Kasumi-1 (cell line): Measurements from ENCODE around the gene CALN1.
"Not testable (repeated sequence)": the region's sequence is repeated elsewhere in the genome, so short reads cannot be mapped to it uniquely, and the experiment has no call there.

Experiments used
- DNase-seq, 2 experiments: peaks; one replicate each; lab custom pipeline; 2025; lab: John Stamatoyannopoulos, UW

The CALN1 gene

GRCh38 chr7:71867626-71868025 lies 544.5 kb downstream of the CALN1 start:
- no peak for DNase-seq

- no peak for DNase-seq
Observed at GRCh38 chr7:71865172-71865571, 547.0 kb downstream of the CALN1 start.

- DNase-seq: no peak
Observed at GRCh38 chr7:71864130-71864529, 548.0 kb downstream of the CALN1 start.

- no peak for DNase-seq
Observed at GRCh38 chr7:71860572-71860971, 551.6 kb downstream of the CALN1 start.

DNA sequence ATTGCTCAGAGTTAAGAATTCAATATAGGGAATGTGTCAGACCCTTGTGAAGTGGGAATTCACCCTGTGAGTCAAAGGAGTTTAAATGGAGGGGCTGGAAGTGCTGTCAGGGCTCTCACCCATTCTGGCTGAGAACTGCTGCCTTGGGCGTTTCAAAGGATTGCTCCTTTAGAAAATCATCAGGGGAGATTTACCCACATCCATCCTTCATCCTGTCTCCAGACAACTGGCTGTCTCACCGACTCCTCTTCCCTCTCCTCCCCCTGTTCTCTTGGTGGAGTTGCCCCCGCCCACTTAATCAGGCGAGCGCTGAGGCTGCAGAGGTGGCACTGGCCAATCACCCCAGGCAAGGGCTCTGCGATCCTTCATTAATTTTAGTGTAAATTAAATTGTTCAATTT lies 554.8 kb downstream of the CALN1 start:
- no peak for DNase-seq

- no peak for DNase-seq
Observed at GRCh38 chr7:71854546-71855397, 557.4 kb downstream of the CALN1 start.

DNA sequence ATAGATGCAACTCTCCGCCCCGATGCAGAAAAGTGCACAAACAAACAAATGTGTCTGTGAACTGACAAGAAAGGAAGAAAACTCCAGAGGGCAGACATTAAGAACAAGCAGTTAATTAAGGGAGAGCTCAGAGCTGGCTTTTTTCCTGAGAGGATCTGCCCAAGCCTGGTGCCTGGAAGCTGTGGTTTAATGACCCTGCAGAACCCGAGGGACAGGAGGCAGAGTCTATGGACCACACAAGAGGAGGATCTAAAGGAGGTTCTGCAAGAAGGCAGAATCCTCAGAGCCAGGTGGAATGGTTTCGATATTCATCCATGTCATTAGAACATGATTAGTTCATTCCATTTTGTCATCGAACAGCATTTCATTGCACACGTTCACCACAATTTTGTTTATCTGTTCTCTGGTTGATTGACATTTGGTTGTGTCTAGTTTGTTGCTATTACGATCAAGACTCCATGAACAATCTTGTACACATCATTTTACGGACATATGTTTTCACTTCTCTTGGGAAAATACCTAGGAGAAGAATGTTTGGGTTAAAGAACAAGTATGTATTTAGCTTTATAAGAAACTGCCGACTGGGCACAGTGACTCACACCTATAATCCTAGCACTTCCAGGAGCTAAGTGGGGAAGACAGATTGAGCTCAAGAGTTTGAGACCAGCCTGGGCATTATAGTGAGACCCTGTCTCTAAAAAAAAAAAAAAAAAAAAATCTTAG lies 560.2 kb downstream of the CALN1 start:
- no peak for DNase-seq

DNA sequence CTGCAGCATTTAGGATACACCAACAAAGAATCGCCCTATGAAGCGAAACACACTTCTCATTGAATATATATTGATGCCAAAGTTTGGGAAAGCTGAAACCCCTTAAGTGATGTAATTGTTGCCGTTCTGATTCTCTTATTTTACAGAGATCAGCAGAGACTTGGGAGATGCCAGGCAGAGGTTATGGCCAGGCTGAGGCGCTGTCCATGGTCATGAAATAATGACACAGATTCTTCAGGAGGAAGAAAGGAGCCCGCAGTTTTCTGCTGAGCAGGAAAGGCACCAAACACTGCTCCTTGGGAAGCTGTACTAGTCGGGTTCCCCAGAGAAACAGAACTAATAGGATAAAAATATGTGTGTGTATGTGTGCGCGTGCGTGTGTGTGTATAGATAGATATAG lies 566.0 kb downstream of the CALN1 start:
- no peak for DNase-seq

- DNase-seq: peak in 1 of 2 experiments; percentile 1
Observed at GRCh38 chr7:71843676-71844075, 568.5 kb downstream of the CALN1 start.

- DNase-seq: no peak
Observed at GRCh38 chr7:71842786-71843185, 569.4 kb downstream of the CALN1 start.

DNA sequence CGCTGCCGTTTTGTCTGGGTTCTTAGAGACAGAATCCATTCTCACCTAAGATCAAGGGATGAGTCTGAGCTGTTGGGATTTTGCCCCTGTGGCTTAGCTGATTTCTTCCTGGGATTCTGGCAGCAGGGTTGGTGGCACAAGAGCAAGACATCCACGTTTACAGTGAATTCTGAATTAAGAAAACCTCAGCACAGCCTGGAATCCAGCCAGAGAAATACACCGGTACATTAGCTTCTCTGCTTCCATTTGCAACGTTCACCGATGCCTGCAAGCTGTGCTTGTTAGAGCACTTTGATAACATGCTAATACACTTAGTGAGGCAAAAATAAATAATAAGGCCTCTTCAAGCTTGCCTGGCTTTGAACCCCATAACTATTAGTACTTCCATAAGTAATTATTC lies 569.8 kb downstream of the CALN1 start:
- DNase-seq: no peak

- no peak for DNase-seq
Observed at GRCh38 chr7:71835056-71835455, 577.1 kb downstream of the CALN1 start.

GRCh38 chr7:71829515-71829914 lies 582.6 kb downstream of the CALN1 start:
- DNase-seq: no peak

DNA sequence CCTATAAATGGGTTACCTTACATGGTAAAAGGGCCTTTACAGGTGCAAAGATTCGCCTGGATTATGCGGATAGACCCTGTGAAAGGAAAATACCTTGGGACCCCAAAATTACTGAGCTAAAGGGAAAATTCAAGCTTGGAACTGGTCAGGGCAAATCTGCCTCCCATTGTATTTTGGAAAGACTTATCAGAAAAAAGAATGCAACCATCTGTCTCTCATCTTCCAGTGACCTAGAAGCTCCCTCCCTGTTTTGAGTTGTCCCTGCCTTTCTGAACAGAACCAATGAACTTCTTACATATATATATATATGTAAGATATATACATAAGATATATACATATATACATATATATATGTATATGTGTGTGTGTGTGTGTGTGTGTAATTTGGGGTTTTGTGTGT lies 583.8 kb downstream of the CALN1 start:
- DNase-seq: no peak

- DNase-seq: no peak
Observed at GRCh38 chr7:71826141-71826540, 586.0 kb downstream of the CALN1 start.

- no peak for DNase-seq
Observed at GRCh38 chr7:71824006-71824760, 588.0 kb downstream of the CALN1 start.

DNA sequence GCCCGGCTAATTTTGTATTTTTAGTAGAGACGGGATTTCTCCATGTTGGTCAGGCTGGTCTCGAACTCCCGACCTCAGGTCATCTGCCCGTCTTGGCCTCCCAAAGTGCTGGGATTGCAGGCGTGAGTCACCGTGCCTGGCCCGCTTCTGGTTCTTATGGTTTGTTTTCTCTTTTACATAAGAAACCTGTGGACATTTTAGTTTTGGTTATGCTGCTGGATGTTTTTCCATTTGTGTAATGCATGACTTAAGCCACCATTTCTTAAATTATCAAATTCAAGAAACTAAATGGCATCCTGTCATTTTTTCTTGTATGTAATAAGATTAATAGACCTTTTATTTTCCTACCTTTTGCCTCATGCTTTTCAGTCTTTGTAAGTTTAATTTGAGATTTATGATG lies 589.7 kb downstream of the CALN1 start:
- not testable (repeated sequence) for DNase-seq

- DNase-seq: no peak
Observed at GRCh38 chr7:71817916-71818315, 594.2 kb downstream of the CALN1 start.

DNA sequence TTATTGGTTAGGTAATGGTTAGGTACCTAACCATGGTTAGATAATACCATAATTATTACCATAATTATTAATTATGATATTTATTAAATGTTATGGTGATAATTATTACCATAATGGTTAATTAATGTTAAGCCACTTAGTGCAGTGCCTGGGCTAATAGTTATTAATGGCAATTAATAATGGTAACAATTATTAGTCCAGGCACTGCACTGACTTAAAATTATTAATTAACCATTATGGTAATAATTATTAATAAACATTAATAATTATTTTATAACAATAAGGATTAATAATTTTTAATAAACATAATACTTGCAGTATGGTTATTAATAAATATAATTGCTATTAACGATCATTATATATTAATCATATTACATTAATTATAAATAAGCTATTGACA lies 604.0 kb downstream of the CALN1 start:
- no peak for DNase-seq

- no peak for DNase-seq
Observed at GRCh38 chr7:71804256-71804655, 607.9 kb downstream of the CALN1 start.

GRCh38 chr7:71801976-71802375 lies 610.2 kb downstream of the CALN1 start:
- no peak for DNase-seq

DNA sequence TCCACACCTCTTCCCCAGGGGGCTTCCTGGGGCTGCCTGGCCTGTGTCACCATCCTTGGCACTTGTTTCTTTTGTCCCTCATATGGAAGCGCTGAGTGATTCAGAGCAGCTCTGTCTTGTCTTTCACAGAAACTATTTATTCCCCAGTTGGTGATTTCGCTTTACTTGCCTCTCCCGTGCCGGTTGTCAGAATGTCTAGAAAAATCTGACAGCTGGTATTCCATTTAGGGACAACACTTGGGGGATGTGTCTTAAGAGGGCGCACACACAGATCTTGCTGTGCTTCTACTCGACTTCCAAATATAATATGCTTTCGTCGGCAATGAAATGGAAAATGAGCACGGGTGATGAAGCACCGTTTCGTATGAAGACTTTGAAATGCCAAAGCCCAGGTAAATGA lies 611.8 kb downstream of the CALN1 start:
- DNase-seq: no peak

DNA sequence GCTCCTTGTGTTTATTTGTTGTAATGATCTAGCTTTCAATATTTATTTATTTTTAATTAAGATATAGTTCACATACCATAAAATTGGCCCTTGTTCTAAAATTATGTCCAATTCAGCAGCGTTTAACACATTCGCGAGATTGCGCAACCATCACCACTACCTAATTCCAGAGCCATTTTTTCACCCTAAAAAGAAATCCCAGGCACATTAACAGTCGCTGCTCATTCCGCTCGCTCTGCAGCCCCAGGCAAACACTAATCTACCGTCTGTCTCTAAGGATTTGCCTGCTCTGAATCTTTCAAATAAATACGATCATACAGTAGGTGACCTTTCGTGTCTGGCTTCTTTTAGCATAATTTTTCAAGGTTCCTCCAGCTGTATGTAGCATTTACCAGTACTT lies 616.7 kb downstream of the CALN1 start:
- DNase-seq: no peak
